ENCODE measurements around the gene LANCL1. TPM values are rescaled to one million over a fixed set of nuclear protein-coding genes. Genes with fewer than 3 reads are reported as not detected.
A peak's percentile ranks its signal among the peaks of the same experiment; 100 is the strongest.

The LANCL1 gene
- total RNA-seq, 6 experiments from 2014 or later = 16.1 to 20.6 (median 17.5) TPM

DNA sequence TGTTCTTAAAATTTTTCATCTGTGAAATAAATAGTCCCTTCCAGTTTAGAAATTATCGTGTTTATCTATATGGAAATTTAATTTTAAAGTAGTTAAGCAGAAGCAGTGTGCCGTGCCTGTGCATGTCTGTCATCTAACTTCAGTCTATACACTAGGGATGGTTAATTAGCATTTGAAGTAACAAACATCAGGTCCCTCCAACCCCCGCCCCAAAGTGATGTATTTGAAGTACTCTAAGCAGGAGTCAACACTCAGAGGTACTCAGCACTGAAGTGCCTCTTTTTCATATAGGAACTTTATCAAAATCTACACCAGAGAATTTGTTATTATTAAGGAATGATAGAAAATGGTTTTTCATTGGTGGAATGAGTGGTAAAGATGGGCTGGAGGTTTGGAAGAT, 33.0 kb downstream of the LANCL1 start:
- Histone ChIP-seq H3K4me3 (no peak overlapping the region), H3K36me3 (no peaks in the 10 kb centered on the region), H3K9me3 (peaks cover 0 to 3% (median 0%) of the 10 kb centered on the region in 4 donors), H3K27ac (no peak overlapping the region), H3K27me3 (no peaks in the 10 kb centered on the region), H3K4me1 (peaks cover 0 to 16% (median 1%) of the 10 kb centered on the region in 4 donors)
- intact Hi-C loops (cut with DNase I) = no loop called here
- no peak for ATAC-seq
- WGBS (ENCODE audit: insufficient coverage, low coverage, low lambda C conversion rate, missing lambda C conversion rate) = 88% methylated on average over 3 of the region's 3 CpGs
- no peak for DNase-seq
- TF ChIP-seq, protein P1, sequence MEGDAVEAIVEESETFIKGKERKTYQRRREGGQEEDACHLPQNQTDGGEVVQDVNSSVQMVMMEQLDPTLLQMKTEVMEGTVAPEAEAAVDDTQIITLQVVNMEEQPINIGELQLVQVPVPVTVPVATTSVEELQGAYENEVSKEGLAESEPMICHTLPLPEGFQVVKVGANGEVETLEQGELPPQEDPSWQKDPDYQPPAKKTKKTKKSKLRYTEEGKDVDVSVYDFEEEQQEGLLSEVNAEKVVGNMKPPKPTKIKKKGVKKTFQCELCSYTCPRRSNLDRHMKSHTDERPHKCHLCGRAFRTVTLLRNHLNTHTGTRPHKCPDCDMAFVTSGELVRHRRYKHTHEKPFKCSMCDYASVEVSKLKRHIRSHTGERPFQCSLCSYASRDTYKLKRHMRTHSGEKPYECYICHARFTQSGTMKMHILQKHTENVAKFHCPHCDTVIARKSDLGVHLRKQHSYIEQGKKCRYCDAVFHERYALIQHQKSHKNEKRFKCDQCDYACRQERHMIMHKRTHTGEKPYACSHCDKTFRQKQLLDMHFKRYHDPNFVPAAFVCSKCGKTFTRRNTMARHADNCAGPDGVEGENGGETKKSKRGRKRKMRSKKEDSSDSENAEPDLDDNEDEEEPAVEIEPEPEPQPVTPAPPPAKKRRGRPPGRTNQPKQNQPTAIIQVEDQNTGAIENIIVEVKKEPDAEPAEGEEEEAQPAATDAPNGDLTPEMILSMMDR (IDR thresholded peaks at IDR 0.05) = no peak
- no peak for TF ChIP-seq POLR2A (IDR thresholded peaks at IDR 0.05)

GRCh38 chr2:210442878-210443277, 33.7 kb downstream of the LANCL1 start:
- no peak overlapping the region for H3K4me3 ChIP-seq
- WGBS (ENCODE audit: insufficient coverage, low coverage, low lambda C conversion rate, missing lambda C conversion rate) = no CpG with 5 or more reads among the region's 1 CpG
- intact Hi-C loops (cut with DNase I) = no loop called here
- H3K36me3 ChIP-seq = no peaks in the 10 kb centered on the region
- TF ChIP-seq, protein P1 (IDR thresholded peaks at IDR 0.05) = no peak
- TF ChIP-seq POLR2A (IDR thresholded peaks at IDR 0.05) = no peak
- no peak overlapping the region for H3K27ac ChIP-seq
- DNase-seq = no peak
- H3K4me1 ChIP-seq = peaks cover 0 to 16% (median 1%) of the 10 kb centered on the region in 4 donors
- ATAC-seq = peak in 2 of 4 donors; percentile 27 to 28
- no peaks in the 10 kb centered on the region for H3K27me3 ChIP-seq
- no peaks in the 10 kb centered on the region for H3K9me3 ChIP-seq

GRCh38 chr2:210442457-210442856, 34.1 kb downstream of the LANCL1 start:
- DNase-seq = no peak
- no peak overlapping the region for H3K27ac ChIP-seq
- TF ChIP-seq, protein P1 (IDR thresholded peaks at IDR 0.05) = no peak
- TF ChIP-seq POLR2A (IDR thresholded peaks at IDR 0.05) = no peak
- intact Hi-C loops (cut with DNase I) = no loop called here
- no peak overlapping the region for H3K4me3 ChIP-seq
- H3K9me3 ChIP-seq = no peaks in the 10 kb centered on the region
- H3K27me3 ChIP-seq = no peaks in the 10 kb centered on the region
- H3K36me3 ChIP-seq = no peaks in the 10 kb centered on the region
- no peak for ATAC-seq
- 77% methylated on average over 2 of the region's 2 CpGs for WGBS (ENCODE audit: insufficient coverage, low coverage, low lambda C conversion rate, missing lambda C conversion rate)
- peaks cover 0 to 16% (median 1%) of the 10 kb centered on the region in 4 donors for H3K4me1 ChIP-seq

GRCh38 chr2:210440206-210440605, 36.4 kb downstream of the LANCL1 start:
- H3K36me3 ChIP-seq = peaks cover 0 to 9% (median 3%) of the 10 kb centered on the region in 4 donors
- no peak for TF ChIP-seq POLR2A (IDR thresholded peaks at IDR 0.05)
- TF ChIP-seq, protein P1 (IDR thresholded peaks at IDR 0.05) = no peak
- H3K27me3 ChIP-seq = no peaks in the 10 kb centered on the region
- 48% methylated on average over 3 of the region's 3 CpGs for WGBS (ENCODE audit: insufficient coverage, low coverage, low lambda C conversion rate, missing lambda C conversion rate)
- no peak overlapping the region for H3K27ac ChIP-seq
- H3K4me1 ChIP-seq = peaks cover 0 to 16% (median 1%) of the 10 kb centered on the region in 4 donors
- ATAC-seq = peak in 3 of 4 donors; percentile 11 to 44 (median 16)
- no peak for DNase-seq
- no peak overlapping the region for H3K4me3 ChIP-seq
- no peaks in the 10 kb centered on the region for H3K9me3 ChIP-seq
- intact Hi-C loops (cut with DNase I) = no loop called here

DNA sequence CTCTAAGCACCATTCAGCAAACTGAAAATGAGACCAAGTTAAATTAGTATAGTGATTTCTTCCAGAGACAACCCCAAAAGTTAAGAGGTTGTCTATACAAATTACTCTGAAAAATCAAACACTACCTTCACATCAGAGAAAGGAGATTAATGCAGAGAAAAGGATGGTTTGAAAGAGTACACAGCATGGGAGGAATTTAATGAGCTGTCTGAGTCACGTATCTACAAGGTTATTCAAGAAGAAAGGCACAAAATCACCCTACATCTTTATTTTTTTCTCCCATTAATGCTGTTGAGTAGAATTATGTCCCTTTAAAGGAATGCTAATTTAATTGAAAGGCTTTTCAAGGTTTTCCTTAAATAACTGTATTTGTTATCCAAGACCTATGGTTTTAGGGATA, 41.1 kb downstream of the LANCL1 start:
- no peak overlapping the region for H3K27ac ChIP-seq
- WGBS (ENCODE audit: insufficient coverage, low coverage, low lambda C conversion rate, missing lambda C conversion rate) = 100% methylated on average over 1 of the region's 1 CpG
- no peaks in the 10 kb centered on the region for H3K27me3 ChIP-seq
- no peak for ATAC-seq
- H3K9me3 ChIP-seq = no peaks in the 10 kb centered on the region
- DNase-seq = no peak
- intact Hi-C loops (cut with DNase I) = no loop called here
- TF ChIP-seq, protein P1 (IDR thresholded peaks at IDR 0.05) = no peak
- no peak for TF ChIP-seq POLR2A (IDR thresholded peaks at IDR 0.05)
- H3K36me3 ChIP-seq = peaks cover 0 to 25% (median 4%) of the 10 kb centered on the region in 4 donors
- no peak overlapping the region for H3K4me3 ChIP-seq
- H3K4me1 ChIP-seq = peaks cover 0 to 8% (median under 1%) of the 10 kb centered on the region in 4 donors
